Measurements from ENCODE around the gene HSPG2. TPM values are rescaled to one million over a fixed set of nuclear protein-coding genes. Genes with fewer than 3 reads are reported as not detected.
"Not testable (repeated sequence)": the region's sequence is repeated elsewhere in the genome, so short reads cannot be mapped to it uniquely, and the experiment has no call there.

Gene HSPG2
- total RNA-seq, 4 donors from 2014 or later: 311 to 1,021 (median 351) TPM

- 28 to 60% methylated on average over 3 to 4 of the region's 5 CpGs for WGBS, 2 donors (ENCODE audit: low coverage in 1 of 2)
- peak overlapping the region; percentile 95 to 98 (median 96) for H3K27ac ChIP-seq
- H3K4me3 ChIP-seq: no peak overlapping the region
- TF ChIP-seq CTCF (IDR thresholded peaks at IDR 0.05) (no peak), POLR2AphosphoS5 (IDR thresholded peaks at IDR 0.05) (peak; percentile 67)
- H3K36me3 ChIP-seq: peaks cover 0 to 5% of the 10 kb centered on the region in 2 donors
- ATAC-seq: no peak
- no peaks in the 10 kb centered on the region for H3K9me3 ChIP-seq
- peaks cover 22 to 98% (median 84%) of the 10 kb centered on the region in 3 donors for H3K4me1 ChIP-seq
- no peaks in the 10 kb centered on the region for H3K27me3 ChIP-seq
Observed at GRCh38 chr1:21924503-21925005, 12.6 kb downstream of the HSPG2 start.

DNA sequence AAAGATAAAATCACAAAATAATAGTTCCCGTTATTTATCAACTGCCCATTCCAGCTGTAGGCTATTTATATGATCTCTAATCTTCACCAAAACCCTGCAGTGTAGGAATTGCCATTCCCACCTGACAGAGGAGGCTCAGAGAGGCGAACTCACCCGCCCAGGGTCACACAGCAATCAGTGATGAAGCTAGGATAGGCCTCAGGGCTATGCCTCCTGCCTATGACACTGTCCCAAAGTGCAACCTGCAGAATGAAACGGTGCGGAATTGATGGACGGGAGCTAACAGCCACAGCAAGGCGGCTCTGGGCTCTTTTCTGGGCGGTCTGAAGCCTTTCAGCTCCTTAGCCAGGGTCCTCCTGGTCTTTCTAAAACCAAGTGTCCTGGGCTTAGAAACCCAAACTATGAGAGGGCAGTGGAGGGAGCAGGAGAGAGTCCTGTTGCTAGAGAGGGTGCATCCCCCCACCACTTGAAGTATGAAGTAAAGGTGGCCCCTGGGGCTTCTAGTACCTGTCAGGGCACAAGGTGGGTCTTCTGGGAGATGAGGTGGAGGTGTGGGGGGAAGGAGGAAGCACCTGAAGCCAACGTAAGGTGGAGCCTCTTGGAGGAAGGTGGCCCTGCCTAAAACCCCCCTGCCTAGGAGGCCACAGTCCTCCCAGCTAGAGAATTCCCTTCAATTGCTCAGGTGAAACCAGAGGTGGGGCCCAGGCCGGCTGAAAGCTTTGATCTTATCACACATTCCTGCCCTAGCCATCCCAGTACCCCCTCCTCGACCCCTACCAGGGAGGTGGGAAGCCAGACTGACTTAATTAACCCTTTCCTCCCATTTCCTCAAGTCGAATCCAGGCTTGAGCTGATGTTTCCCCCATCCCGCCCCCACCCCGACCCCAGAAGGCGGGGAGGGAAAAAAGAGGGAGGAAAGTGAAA lies 14.8 kb downstream of the HSPG2 start:
- Histone ChIP-seq H3K4me1 (peaks cover 17 to 100% (median 79%) of the 10 kb centered on the region in 3 donors), H3K27ac (peak overlapping the region; percentile 95 to 98 (median 96)), H3K9me3 (no peaks in the 10 kb centered on the region), H3K4me3 (no peak overlapping the region), H3K27me3 (no peaks in the 10 kb centered on the region), H3K36me3 (no peaks in the 10 kb centered on the region)
- 37 to 46% methylated on average over 5 to 9 of the region's 15 CpGs for WGBS, 2 donors (ENCODE audit: low coverage in 1 of 2)
- no peak for ATAC-seq
- TF ChIP-seq CTCF (IDR thresholded peaks at IDR 0.05) (no peak), EP300 (IDR thresholded peaks at IDR 0.05) (no peak), POLR2A (IDR thresholded peaks at IDR 0.05) (no peak), POLR2AphosphoS5 (IDR thresholded peaks at IDR 0.05) (no peak)

DNA sequence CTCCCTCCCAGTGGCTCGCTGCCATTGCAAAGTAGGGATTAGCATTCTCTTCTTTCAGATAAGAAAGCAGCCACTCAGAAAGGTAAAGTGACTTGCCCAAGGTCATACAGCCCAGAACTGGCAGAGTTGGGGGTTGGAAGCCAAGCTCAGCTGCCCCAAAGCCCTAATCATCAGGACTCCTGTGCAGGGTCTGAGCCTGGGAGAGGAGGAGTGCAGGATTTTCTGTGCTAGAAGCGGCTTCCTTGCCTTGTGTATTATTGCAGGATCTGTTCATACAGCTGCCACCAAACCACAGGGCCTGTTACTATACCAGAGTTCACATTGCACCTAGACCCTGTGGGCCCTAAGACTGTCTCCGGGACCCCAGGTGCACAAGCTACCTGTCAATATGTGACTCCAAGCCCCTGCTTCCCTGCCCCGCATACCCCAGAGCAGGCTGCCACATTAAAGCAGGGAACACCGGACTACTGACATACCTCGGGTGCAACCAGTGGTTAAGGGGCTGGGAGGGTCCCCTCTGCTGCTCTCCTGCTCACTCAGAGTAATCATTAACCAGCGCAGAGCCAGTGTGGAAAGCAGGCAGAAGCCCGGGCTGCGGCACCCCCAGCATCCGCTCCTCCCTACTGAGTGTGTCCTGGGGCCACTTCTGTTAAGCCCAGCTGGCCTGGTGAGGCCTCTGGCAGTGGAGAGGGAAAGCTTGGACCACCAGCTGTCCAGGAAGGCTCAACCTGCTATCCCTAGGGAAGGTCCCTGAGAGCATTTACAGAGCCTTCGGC lies 15.8 kb downstream of the HSPG2 start:
- H3K36me3 ChIP-seq: no peaks in the 10 kb centered on the region
- TF ChIP-seq POLR2AphosphoS5 (IDR thresholded peaks at IDR 0.05): no peak
- no peak for TF ChIP-seq POLR2A (IDR thresholded peaks at IDR 0.05)
- TF ChIP-seq EP300 (IDR thresholded peaks at IDR 0.05): no peak
- no peak for TF ChIP-seq CTCF (IDR thresholded peaks at IDR 0.05)
- H3K27ac ChIP-seq: peak overlapping the region; percentile 95 to 98 (median 96)
- ATAC-seq: no peak
- WGBS, 2 donors (ENCODE audit: low coverage in 1 of 2): 40 to 63% methylated on average over 1 to 2 of the region's 11 CpGs
- no peaks in the 10 kb centered on the region for H3K9me3 ChIP-seq
- H3K4me1 ChIP-seq: peaks cover 11 to 100% (median 74%) of the 10 kb centered on the region in 3 donors
- no peaks in the 10 kb centered on the region for H3K27me3 ChIP-seq
- H3K4me3 ChIP-seq: no peak overlapping the region

- H3K4me1 ChIP-seq: peaks cover 10 to 100% (median 69%) of the 10 kb centered on the region in 3 donors
- TF ChIP-seq POLR2AphosphoS5 (IDR thresholded peaks at IDR 0.05): peak; percentile 11
- no peak for TF ChIP-seq EP300 (IDR thresholded peaks at IDR 0.05)
- TF ChIP-seq POLR2A (IDR thresholded peaks at IDR 0.05): no peak
- TF ChIP-seq CTCF (IDR thresholded peaks at IDR 0.05): no peak
- H3K27ac ChIP-seq: peak overlapping the region; percentile 95 to 98 (median 96)
- WGBS, 2 donors (ENCODE audit: low coverage in 1 of 2): 29 to 37% methylated on average over 5 to 7 of the region's 7 CpGs
- ATAC-seq: no peak
- no peak overlapping the region for H3K4me3 ChIP-seq
- no peaks in the 10 kb centered on the region for H3K27me3 ChIP-seq
- H3K36me3 ChIP-seq: no peaks in the 10 kb centered on the region
- no peaks in the 10 kb centered on the region for H3K9me3 ChIP-seq
Observed at GRCh38 chr1:21919520-21919919, 17.6 kb downstream of the HSPG2 start.

- peak overlapping the region; percentile 10 to 98 (median 88) for H3K27ac ChIP-seq
- peaks cover 21 to 100% (median 70%) of the 10 kb centered on the region in 3 donors for H3K4me1 ChIP-seq
- not testable (repeated sequence) for ATAC-seq, H3K36me3 ChIP-seq, H3K27me3 ChIP-seq, H3K9me3 ChIP-seq, H3K4me3 ChIP-seq
- WGBS, 2 donors (ENCODE audit: low coverage in 1 of 2): 50 to 76% methylated on average over 2 to 5 of the region's 6 CpGs
Observed at GRCh38 chr1:21917239-21917631, 19.9 kb downstream of the HSPG2 start.

All from gastroesophageal sphincter (tissue), 4 donors.